ENCODE measurements around the gene SPINK4.

Gene SPINK4

GRCh38 chr9:33257276-33257675 lies 17.3 kb downstream of the SPINK4 start:
- no peak for DNase-seq (ENCODE audit: low read depth)

GRCh38 chr9:33260372-33260771 lies 20.4 kb downstream of the SPINK4 start:
- no peak for DNase-seq (ENCODE audit: low read depth)

- peak; percentile 39 for DNase-seq (ENCODE audit: low read depth)
Measured at GRCh38 chr9:33263131-33264002, 23.4 kb downstream of the SPINK4 start.

- peak; percentile 27 for DNase-seq (ENCODE audit: low read depth)
Measured at GRCh38 chr9:33264003-33264472, 24.1 kb downstream of the SPINK4 start.

- DNase-seq (ENCODE audit: low read depth): peak; percentile 100
Measured at GRCh38 chr9:33264473-33265177, 24.7 kb downstream of the SPINK4 start, which contains the start of the genes BAG1 and CHMP5. TSS of gene BAG1 (minus strand) at chr9:33264708. TSS of gene CHMP5 (plus strand) at chr9:33265049. CDS start at chr9:33265079, 30 bp downstream.

- DNase-seq (ENCODE audit: low read depth): peak; percentile 11
Measured at GRCh38 chr9:33265211-33265865, 25.4 kb downstream of the SPINK4 start.

GRCh38 chr9:33267151-33267767 lies 27.3 kb downstream of the SPINK4 start:
- no peak for DNase-seq (ENCODE audit: low read depth)

- no peak for DNase-seq (ENCODE audit: low read depth)
Measured at GRCh38 chr9:33270146-33270545, 30.2 kb downstream of the SPINK4 start.

GRCh38 chr9:33272061-33272460 lies 32.1 kb downstream of the SPINK4 start:
- peak; percentile 59 for DNase-seq (ENCODE audit: low read depth)

- peak; percentile 46 for DNase-seq (ENCODE audit: low read depth)
Measured at GRCh38 chr9:33273266-33273971, 33.5 kb downstream of the SPINK4 start.

- no peak for DNase-seq (ENCODE audit: low read depth)
Measured at GRCh38 chr9:33273972-33274328, 34.0 kb downstream of the SPINK4 start.

GRCh38 chr9:33277484-33277883 lies 37.5 kb downstream of the SPINK4 start:
- DNase-seq (ENCODE audit: low read depth): no peak

- no peak for DNase-seq (ENCODE audit: low read depth)
Measured at GRCh38 chr9:33285502-33285901, 45.5 kb downstream of the SPINK4 start.

- peak; percentile 75 for DNase-seq (ENCODE audit: low read depth)
Measured at GRCh38 chr9:33287087-33287490, 47.1 kb downstream of the SPINK4 start.

GRCh38 chr9:33288235-33288634 lies 48.3 kb downstream of the SPINK4 start:
- DNase-seq (ENCODE audit: low read depth): no peak

- no peak for DNase-seq (ENCODE audit: low read depth)
Measured at GRCh38 chr9:33288828-33289483, 49.0 kb downstream of the SPINK4 start.

- DNase-seq (ENCODE audit: low read depth): no peak
Measured at GRCh38 chr9:33289496-33289895, 49.5 kb downstream of the SPINK4 start.

- DNase-seq (ENCODE audit: low read depth): no peak
Measured at GRCh38 chr9:33289936-33290246, 49.9 kb downstream of the SPINK4 start.

- DNase-seq (ENCODE audit: low read depth): peak; percentile 99
Measured at GRCh38 chr9:33290247-33291030, 50.5 kb downstream of the SPINK4 start, which contains the start of gene NFX1. TSS of gene NFX1 (plus strand) at chr9:33290516. CDS start at chr9:33290573, 57 bp downstream.

GRCh38 chr9:33291031-33291397 lies 51.0 kb downstream of the SPINK4 start:
- DNase-seq (ENCODE audit: low read depth): no peak

All from EH (cell line).